Naive thymus-derived CD4-positive, alpha-beta T cell (primary cell): ENCODE data around the gene ACSL5. TPM values are rescaled to one million over a fixed set of nuclear protein-coding genes. Genes with fewer than 3 reads are reported as not detected.
"Not testable (repeated sequence)": the region's sequence is repeated elsewhere in the genome, so short reads cannot be mapped to it uniquely, and the experiment has no call there.

Source experiments
- ATAC-seq: fragments of 150-1000 bp; cut with Tn5 transposase; 2 replicates; pipeline ENCODE4 v1.10.0; 2021; ENCODE audit warnings: mild to moderate bottlenecking, moderate library complexity
- CTCF ChIA-PET: fragments of 350-600 bp; sonication (Branson Sonifier 250); formaldehyde crosslinking; loops from one replicate; lab custom pipeline; 2021; ENCODE audit warnings: antibody characterized with exemption; lab: Charles Lee
- POLR2A ChIA-PET: fragments of 350-600 bp; sonication (Branson Sonifier 250); formaldehyde crosslinking; loops from one replicate; lab custom pipeline; 2021; ENCODE audit warnings: antibody characterized with exemption, inconsistent platforms; lab: Charles Lee
- DNase-seq, 9 donors: peaks; one replicate each; pipeline versions ENCODE4 v3.0.0 to v3.0.0-alpha.2; 2020 to 2022; ENCODE audit warnings: mixed read lengths in 1 of 9
- H3K27ac ChIP-seq: one replicate; pipeline ENCODE4 v1.7.0; 2013; ENCODE audit warnings: mild to moderate bottlenecking, low read depth, low read length, moderate library complexity
- H3K27me3 ChIP-seq, 2 donors: one replicate each; pipeline ENCODE4 v1.7.0; 2013; ENCODE audit warnings: low read length in 2 of 2, mild to moderate bottlenecking in 2 of 2, moderate library complexity in 2 of 2; ENCODE audit not compliant: control insufficient read depth in 2 of 2, insufficient read depth in 2 of 2
- H3K36me3 ChIP-seq, 3 experiments: 1 replicate in 2 of 3; 2 replicates in 1 of 3; pipeline ENCODE4 v1.7.0; 2013; ENCODE audit warnings: low read length in 3 of 3, mild to moderate bottlenecking in 3 of 3, moderate library complexity in 1 of 3; ENCODE audit not compliant: insufficient read depth in 3 of 3, control insufficient read depth in 2 of 3
- H3K4me1 ChIP-seq, 2 donors: one replicate each; pipeline ENCODE4 v1.7.0; 2013; ENCODE audit warnings: low read length in 2 of 2, mild to moderate bottlenecking in 2 of 2, moderate library complexity in 1 of 2; ENCODE audit not compliant: control insufficient read depth in 2 of 2, insufficient read depth in 2 of 2
- H3K4me3 ChIP-seq: 2 replicates; pipeline ENCODE4 v1.7.0; 2013; ENCODE audit warnings: mild to moderate bottlenecking, low read length
- H3K9me3 ChIP-seq, 3 experiments: 1 replicate in 2 of 3; 2 replicates in 1 of 3; pipeline ENCODE4 v1.7.0; 2013; ENCODE audit warnings: low read length in 3 of 3; ENCODE audit not compliant: control insufficient read depth in 2 of 3
- H3K27ac Mint-ChIP-seq, 9 donors: one replicate each; pipeline ENCODE4 v1.8.0; 2020 to 2022; ENCODE audit warnings: mixed read lengths in 9 of 9, mild to moderate bottlenecking in 8 of 9, moderate library complexity in 5 of 9, inconsistent platforms in 2 of 9
- H3K27me3 Mint-ChIP-seq, 5 donors: one replicate each; pipeline ENCODE4 v1.8.0; 2021 to 2022; ENCODE audit warnings: mixed read lengths in 5 of 5, mild to moderate bottlenecking in 1 of 5
- H3K36me3 Mint-ChIP-seq, 5 donors: one replicate each; pipeline ENCODE4 v1.8.0; 2020 to 2022; ENCODE audit warnings: mixed read lengths in 5 of 5, mild to moderate bottlenecking in 3 of 5, inconsistent platforms in 1 of 5
- H3K4me1 Mint-ChIP-seq, 7 donors: one replicate each; pipeline ENCODE4 v1.8.0; 2020 to 2022; ENCODE audit warnings: mixed read lengths in 7 of 7, mild to moderate bottlenecking in 3 of 7, inconsistent platforms in 1 of 7
- H3K4me3 Mint-ChIP-seq, 10 donors: one replicate each; pipeline ENCODE4 v1.8.0; 2020 to 2022; ENCODE audit warnings: mild to moderate bottlenecking in 10 of 10, mixed read lengths in 10 of 10, moderate library complexity in 6 of 10, inconsistent platforms in 2 of 10
- H3K9me3 Mint-ChIP-seq, 11 donors: one replicate each; pipeline ENCODE4 v1.8.0; 2020 to 2022; ENCODE audit warnings: mixed read lengths in 11 of 11, mild to moderate bottlenecking in 4 of 11, inconsistent platforms in 1 of 11, moderate library complexity in 1 of 11
- intact Hi-C, 2 donors: fragments of 100-400 bp; cut with micrococcal nuclease; formaldehyde crosslinking; loops; one replicate each; pipeline ENCODE4 v1.15.1; 2023
- polyA plus RNA-seq, 2 donors: library from polyadenylated mRNA; unstranded; fragments of 300-500 nt; fragmentation: Illumina TruSeq; gene quantifications; one replicate each; pipeline ENCODE4 v1.2.3, GENCODE V29; 2021
- total RNA-seq, 6 experiments: library from RNA in 5 of 6; stranded (reverse) in 5 of 6; gene quantifications; 1 replicate in 5 of 6; 2 replicates in 1 of 6; pipeline ENCODE4 v1.2.3 and lab custom pipeline; 2021 to 2026

ACSL5 gene
- total and polyA plus RNA-seq, 7 experiments from 2014 or later: 30.3 to 72.5 (median 39.7) TPM

- ChIA-PET CTCF (interaction anchor here (0.6 to 0.9 kb wide), 2 partner anchors 17 to 71 kb away, joined by 4 to 5 read pairs; no protein-coding TSS in a partner anchor), POLR2A (interaction anchor here (1.0 kb wide), 1 partner anchor 11 kb away, joined by 3 read pairs; no protein-coding TSS in a partner anchor)
- Histone ChIP-seq H3K4me3 (no peak overlapping the region), H3K36me3 (peaks cover 0 to 3% (median 0%) of the 10 kb centered on the region in 3 experiments), H3K4me1 (no peaks in the 10 kb centered on the region), H3K27ac (no peak overlapping the region), H3K27me3 (no peaks in the 10 kb centered on the region), H3K9me3 (no peaks in the 10 kb centered on the region)
- DNase-seq (no peak), ATAC-seq (no peak)
- H3K4me3 Mint-ChIP-seq: no peak overlapping the region
- peaks cover 19 to 45% (median 24%) of the 10 kb centered on the region in 7 donors for H3K4me1 Mint-ChIP-seq
- peak overlapping the region in 1 of 9 donors; percentile 30 for H3K27ac Mint-ChIP-seq
- H3K9me3 Mint-ChIP-seq: no peaks in the 10 kb centered on the region
- intact Hi-C loops: no loop called here
- no peaks in the 10 kb centered on the region for H3K27me3 Mint-ChIP-seq
- peaks cover 0 to 11% (median 4%) of the 10 kb centered on the region in 5 donors for H3K36me3 Mint-ChIP-seq
Measured at GRCh38 chr10:112454910-112455779, 81.2 kb downstream of the ACSL5 start.

- Mint-ChIP-seq H3K36me3 (peaks cover 0 to 12% (median 10%) of the 10 kb centered on the region in 5 donors), H3K4me1 (peaks cover 14 to 40% (median 19%) of the 10 kb centered on the region in 7 donors), H3K27me3 (no peaks in the 10 kb centered on the region), H3K9me3 (no peaks in the 10 kb centered on the region), H3K27ac (no peak overlapping the region), H3K4me3 (no peak overlapping the region)
- Histone ChIP-seq H3K9me3 (no peaks in the 10 kb centered on the region), H3K27me3 (no peaks in the 10 kb centered on the region), H3K36me3 (no peaks in the 10 kb centered on the region), H3K27ac (no peak overlapping the region), H3K4me1 (no peaks in the 10 kb centered on the region), H3K4me3 (no peak overlapping the region)
- ATAC-seq (no peak), DNase-seq (no peak)
- CTCF ChIA-PET: interaction anchor here (0.6 to 0.9 kb wide), 2 partner anchors 40 to 145 kb away, joined by 4 to 8 read pairs; no protein-coding TSS in a partner anchor
- intact Hi-C loops: no loop called here
- POLR2A ChIA-PET: interaction anchor here (1.0 kb wide), 1 partner anchor 9 kb away, joined by 3 read pairs; the partner anchor contains the start of genes VTI1A and ZDHHC6
Measured at GRCh38 chr10:112456533-112456932, 82.6 kb downstream of the ACSL5 start.

GRCh38 chr10:112460366-112460765 is 86.5 kb downstream of the ACSL5 start:
- H3K4me3 ChIP-seq: no peak overlapping the region
- H3K36me3 ChIP-seq: peaks cover 0 to 22% (median 12%) of the 10 kb centered on the region in 3 experiments
- no peak overlapping the region for H3K4me3 Mint-ChIP-seq
- intact Hi-C loops: no loop called here
- H3K27ac Mint-ChIP-seq: no peak overlapping the region
- ChIA-PET CTCF (no interaction called here), POLR2A (interaction anchor here (0.5 to 1.2 kb wide), 4 partner anchors 11 to 1485 kb away, joined by 3 read pairs; partner anchors contain the start of genes VTI1A and ZDHHC6)
- ATAC-seq: no peak
- no peaks in the 10 kb centered on the region for H3K27me3 ChIP-seq
- H3K9me3 Mint-ChIP-seq: no peaks in the 10 kb centered on the region
- H3K4me1 Mint-ChIP-seq: peaks cover 7 to 28% (median 13%) of the 10 kb centered on the region in 7 donors
- H3K36me3 Mint-ChIP-seq: peaks cover 0 to 32% (median 21%) of the 10 kb centered on the region in 5 donors
- H3K4me1 ChIP-seq: no peaks in the 10 kb centered on the region
- no peak overlapping the region for H3K27ac ChIP-seq
- no peaks in the 10 kb centered on the region for H3K9me3 ChIP-seq
- no peaks in the 10 kb centered on the region for H3K27me3 Mint-ChIP-seq
- no peak for DNase-seq

- H3K4me1 Mint-ChIP-seq: peaks cover 0 to 25% (median 7%) of the 10 kb centered on the region in 7 donors
- ATAC-seq: no peak
- peaks cover 0 to 26% (median 16%) of the 10 kb centered on the region in 3 experiments for H3K36me3 ChIP-seq
Measured at GRCh38 chr10:112461029-112461887, 87.3 kb downstream of the ACSL5 start.

GRCh38 chr10:112464074-112464473 is 90.2 kb downstream of the ACSL5 start:
- H3K9me3 Mint-ChIP-seq, H3K4me3 Mint-ChIP-seq, DNase-seq, intact Hi-C loops, H3K4me3 ChIP-seq, H3K27me3 ChIP-seq, ATAC-seq, H3K27ac ChIP-seq, H3K27ac Mint-ChIP-seq, H3K4me1 ChIP-seq, CTCF ChIA-PET, H3K27me3 Mint-ChIP-seq, H3K9me3 ChIP-seq, POLR2A ChIA-PET: not testable (repeated sequence)
- Mint-ChIP-seq H3K4me1 (peaks cover 0 to 12% (median 4%) of the 10 kb centered on the region in 7 donors), H3K36me3 (peaks cover 4 to 41% (median 38%) of the 10 kb centered on the region in 5 donors)
- H3K36me3 ChIP-seq: peaks cover 0 to 33% (median 16%) of the 10 kb centered on the region in 3 experiments

More at GRCh38 chr10:112461029-112461887, 87.3 kb downstream of the ACSL5 start:
- intact Hi-C loops: no loop called here
- no peaks in the 10 kb centered on the region for H3K27me3 Mint-ChIP-seq
- H3K4me3 ChIP-seq: no peak overlapping the region
- no peaks in the 10 kb centered on the region for H3K9me3 ChIP-seq
- H3K36me3 Mint-ChIP-seq: peaks cover 0 to 37% (median 27%) of the 10 kb centered on the region in 5 donors
- no peaks in the 10 kb centered on the region for H3K27me3 ChIP-seq
- H3K27ac ChIP-seq: no peak overlapping the region
- no peak overlapping the region for H3K4me3 Mint-ChIP-seq
- no peaks in the 10 kb centered on the region for H3K9me3 Mint-ChIP-seq
- POLR2A ChIA-PET: interaction anchor here (1.2 kb wide), 1 partner anchor 12 kb away, joined by 3 read pairs; no protein-coding TSS in a partner anchor
- no peaks in the 10 kb centered on the region for H3K4me1 ChIP-seq
- CTCF ChIA-PET: interaction anchor here (0.5 kb wide), 1 partner anchor 39 kb away, joined by 3 read pairs; no protein-coding TSS in a partner anchor
- H3K27ac Mint-ChIP-seq: peak overlapping the region in 1 of 9 donors; percentile 51
- DNase-seq: no peak

- peaks cover 0 to 33% (median 16%) of the 10 kb centered on the region in 3 experiments for H3K36me3 ChIP-seq
- DNase-seq: no peak
Measured at GRCh38 chr10:112465299-112465883, 91.5 kb downstream of the ACSL5 start.

More at GRCh38 chr10:112465299-112465883, 91.5 kb downstream of the ACSL5 start:
- H3K36me3 Mint-ChIP-seq: peaks cover 6 to 48% (median 37%) of the 10 kb centered on the region in 5 donors
- peaks cover 0 to 14% (median 2%) of the 10 kb centered on the region in 7 donors for H3K4me1 Mint-ChIP-seq
- no peaks in the 10 kb centered on the region for H3K9me3 Mint-ChIP-seq
- Histone ChIP-seq H3K27ac (no peak overlapping the region), H3K9me3 (no peaks in the 10 kb centered on the region), H3K27me3 (no peaks in the 10 kb centered on the region), H3K4me1 (no peaks in the 10 kb centered on the region), H3K4me3 (no peak overlapping the region)
- intact Hi-C loops: no loop called here
- no peak overlapping the region for H3K4me3 Mint-ChIP-seq
- no peaks in the 10 kb centered on the region for H3K27me3 Mint-ChIP-seq
- CTCF ChIA-PET: no interaction called here
- POLR2A ChIA-PET: no interaction called here
- no peak for ATAC-seq
- no peak overlapping the region for H3K27ac Mint-ChIP-seq
